Measurements from ENCODE around the gene MEPCE.

DNA sequence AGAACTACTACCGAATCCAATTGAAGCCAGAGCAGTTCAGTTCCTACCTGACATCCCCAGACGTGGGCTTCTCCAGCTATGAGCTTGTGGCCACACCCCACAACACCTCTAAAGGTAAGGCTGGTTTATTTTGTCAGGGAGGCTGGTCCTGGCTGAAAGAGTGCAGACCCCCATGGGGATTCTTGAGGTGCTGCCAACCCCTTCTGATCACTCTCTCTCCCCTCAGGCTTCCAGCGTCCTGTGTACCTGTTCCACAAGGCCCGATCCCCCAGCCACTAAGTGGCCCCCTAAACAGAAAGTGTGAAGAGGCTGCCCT lies 3.6 kb downstream of the MEPCE start:
- TF ChIP-seq, protein P1, sequence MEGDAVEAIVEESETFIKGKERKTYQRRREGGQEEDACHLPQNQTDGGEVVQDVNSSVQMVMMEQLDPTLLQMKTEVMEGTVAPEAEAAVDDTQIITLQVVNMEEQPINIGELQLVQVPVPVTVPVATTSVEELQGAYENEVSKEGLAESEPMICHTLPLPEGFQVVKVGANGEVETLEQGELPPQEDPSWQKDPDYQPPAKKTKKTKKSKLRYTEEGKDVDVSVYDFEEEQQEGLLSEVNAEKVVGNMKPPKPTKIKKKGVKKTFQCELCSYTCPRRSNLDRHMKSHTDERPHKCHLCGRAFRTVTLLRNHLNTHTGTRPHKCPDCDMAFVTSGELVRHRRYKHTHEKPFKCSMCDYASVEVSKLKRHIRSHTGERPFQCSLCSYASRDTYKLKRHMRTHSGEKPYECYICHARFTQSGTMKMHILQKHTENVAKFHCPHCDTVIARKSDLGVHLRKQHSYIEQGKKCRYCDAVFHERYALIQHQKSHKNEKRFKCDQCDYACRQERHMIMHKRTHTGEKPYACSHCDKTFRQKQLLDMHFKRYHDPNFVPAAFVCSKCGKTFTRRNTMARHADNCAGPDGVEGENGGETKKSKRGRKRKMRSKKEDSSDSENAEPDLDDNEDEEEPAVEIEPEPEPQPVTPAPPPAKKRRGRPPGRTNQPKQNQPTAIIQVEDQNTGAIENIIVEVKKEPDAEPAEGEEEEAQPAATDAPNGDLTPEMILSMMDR (optimal IDR thresholded peaks at IDR 0.05 in 1 of 3, IDR thresholded peaks at IDR 0.05 in 1 of 3, conservative IDR thresholded peaks at IDR 0.05 in 1 of 3; ENCODE audit: extremely low read depth in 1 of 3, insufficient read depth in 2 of 3, low read length in 3 of 3) = no peak
- no peak for TF ChIP-seq EZH2 (IDR thresholded peaks at IDR 0.05; ENCODE audit: low read length)
